Measurements from ENCODE around the gene THEMIS2.

THEMIS2 gene

GRCh38 chr1:27861436-27861835 is 10.9 kb upstream of the THEMIS2 start:
- no peaks in the 10 kb centered on the region for H3K36me3 ChIP-seq (ENCODE audit: control insufficient read depth, insufficient read depth, low read length)
- H3K27me3 ChIP-seq (replicated peaks; ENCODE audit: control insufficient read depth, insufficient read depth, low read length), result no peaks in the 10 kb centered on the region
- TF ChIP-seq CTCF (IDR thresholded peaks at IDR 0.05; ENCODE audit: insufficient read depth, low read length, poor library complexity, severe bottlenecking), result no peak
- no peak for DNase-seq (ENCODE audit: extremely low read depth, insufficient read length)
- H3K4me3 ChIP-seq (replicated peaks; ENCODE audit: low read depth, low read length), result no peak overlapping the region

DNA sequence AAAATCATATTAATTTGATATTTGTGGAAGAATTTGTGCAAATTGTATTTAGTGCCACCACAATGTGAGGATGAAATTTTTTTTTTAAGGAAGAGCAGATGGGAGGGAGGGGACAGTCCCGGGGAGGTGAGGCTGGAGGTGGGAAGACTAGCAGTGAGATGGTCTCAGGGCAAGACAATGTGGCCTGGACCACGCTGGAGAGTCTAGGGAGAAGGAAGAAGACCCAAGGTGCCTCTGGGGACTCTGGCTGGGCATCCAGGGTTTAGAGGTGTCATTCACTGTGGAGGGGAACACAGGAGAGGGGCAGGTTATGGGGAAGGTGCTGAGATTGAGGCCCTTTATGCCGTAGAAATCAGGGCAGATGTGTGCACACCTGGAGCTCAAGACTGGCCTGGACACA is 10.3 kb upstream of the THEMIS2 start:
- TF ChIP-seq CTCF (IDR thresholded peaks at IDR 0.05; ENCODE audit: insufficient read depth, low read length, poor library complexity, severe bottlenecking), result no peak
- DNase-seq (ENCODE audit: extremely low read depth, insufficient read length), result no peak
- H3K27me3 ChIP-seq (replicated peaks; ENCODE audit: control insufficient read depth, insufficient read depth, low read length), result no peaks in the 10 kb centered on the region
- no peak overlapping the region for H3K4me3 ChIP-seq (replicated peaks; ENCODE audit: low read depth, low read length)
- H3K36me3 ChIP-seq (ENCODE audit: control insufficient read depth, insufficient read depth, low read length), result no peaks in the 10 kb centered on the region

DNA sequence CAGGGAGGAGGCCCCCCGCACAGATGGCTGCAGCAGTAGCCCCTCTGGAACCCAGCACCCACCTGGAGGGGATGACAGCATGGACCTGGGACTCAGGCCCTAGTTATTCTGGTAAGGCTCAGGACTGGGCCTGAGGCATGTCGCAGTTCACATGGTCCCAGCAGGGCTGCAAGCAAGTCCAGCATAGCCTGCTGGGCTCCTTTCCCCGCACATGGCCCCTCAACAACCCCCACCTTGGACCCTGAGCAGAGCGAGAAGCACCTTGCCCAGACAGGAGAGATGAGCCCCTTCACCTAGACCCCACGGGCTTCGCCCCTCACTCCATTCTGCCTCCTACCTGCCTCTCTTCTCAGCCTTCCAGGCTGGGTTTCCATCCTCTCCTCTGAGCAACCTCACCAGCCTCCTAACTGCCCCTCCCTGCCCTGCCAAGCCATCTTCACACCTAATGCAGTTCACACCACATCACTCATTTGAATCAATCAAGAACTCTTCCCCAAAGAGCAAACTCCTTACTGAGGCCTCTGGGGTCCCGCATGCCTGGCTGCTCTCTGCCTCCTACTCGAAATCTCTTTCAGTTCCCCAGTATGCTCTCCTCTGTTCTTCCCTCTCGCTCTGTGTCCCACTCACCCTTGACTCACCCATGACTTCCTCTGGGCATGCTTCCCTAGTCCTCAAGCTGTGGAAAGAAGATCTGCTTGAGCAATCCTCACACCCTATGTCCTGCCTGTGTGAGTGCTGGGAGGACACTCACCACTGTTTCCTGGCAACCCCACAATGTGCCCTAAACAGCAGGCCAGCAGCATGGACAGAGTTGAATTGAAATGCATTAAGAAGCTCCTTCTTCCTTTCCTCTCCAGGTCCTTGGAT is 9.4 kb upstream of the THEMIS2 start:
- peak; percentile 52 for DNase-seq (ENCODE audit: extremely low read depth, insufficient read length)
- no peak for TF ChIP-seq CTCF (IDR thresholded peaks at IDR 0.05; ENCODE audit: insufficient read depth, low read length, poor library complexity, severe bottlenecking)
- H3K27me3 ChIP-seq (replicated peaks; ENCODE audit: control insufficient read depth, insufficient read depth, low read length), result no peaks in the 10 kb centered on the region
- no peak overlapping the region for H3K4me3 ChIP-seq (replicated peaks; ENCODE audit: low read depth, low read length)
- H3K36me3 ChIP-seq (ENCODE audit: control insufficient read depth, insufficient read depth, low read length), result no peaks in the 10 kb centered on the region

- no peaks in the 10 kb centered on the region for H3K36me3 ChIP-seq (ENCODE audit: control insufficient read depth, insufficient read depth, low read length)
- no peak for TF ChIP-seq CTCF (IDR thresholded peaks at IDR 0.05; ENCODE audit: insufficient read depth, low read length, poor library complexity, severe bottlenecking)
- H3K27me3 ChIP-seq (replicated peaks; ENCODE audit: control insufficient read depth, insufficient read depth, low read length), result no peaks in the 10 kb centered on the region
- DNase-seq (ENCODE audit: extremely low read depth, insufficient read length), result no peak
- no peak overlapping the region for H3K4me3 ChIP-seq (replicated peaks; ENCODE audit: low read depth, low read length)
These were observed 8.8 kb upstream of the THEMIS2 start for GRCh38 chr1:27863538-27863915.

DNA sequence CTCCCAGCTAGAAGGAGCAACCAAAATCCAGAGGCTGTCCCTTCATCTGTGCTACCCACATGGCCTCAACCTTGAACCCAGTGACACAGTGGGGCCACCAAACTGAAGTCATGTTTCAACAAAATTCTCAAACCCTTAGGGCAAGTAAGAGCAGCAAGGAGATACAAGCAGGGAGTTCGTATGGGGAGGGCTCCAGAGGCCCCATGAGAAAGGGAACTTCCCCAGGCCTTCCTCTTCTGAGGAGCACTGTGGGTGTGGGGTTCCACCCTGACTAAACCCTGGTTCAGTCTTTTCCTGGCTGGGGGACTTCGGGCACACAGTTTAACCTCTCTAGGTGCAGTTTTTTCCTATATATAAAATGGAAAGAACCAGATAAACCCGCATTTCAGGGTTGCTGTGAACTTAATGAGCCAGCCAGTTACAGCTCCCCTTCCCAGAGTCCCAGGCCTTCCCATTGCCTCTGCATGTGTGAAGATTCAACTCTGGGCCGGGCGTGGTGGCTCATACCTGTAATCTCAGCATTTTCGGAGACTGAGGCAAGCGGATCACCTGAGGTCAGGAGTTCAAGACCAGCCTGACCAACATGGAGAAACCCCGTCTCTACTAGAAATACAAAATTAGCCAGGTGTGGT is 8.0 kb upstream of the THEMIS2 start:
- DNase-seq (ENCODE audit: extremely low read depth, insufficient read length), result no peak
- TF ChIP-seq CTCF (IDR thresholded peaks at IDR 0.05; ENCODE audit: insufficient read depth, low read length, poor library complexity, severe bottlenecking), result no peak
- H3K27me3 ChIP-seq (replicated peaks; ENCODE audit: control insufficient read depth, insufficient read depth, low read length), result no peaks in the 10 kb centered on the region
- no peaks in the 10 kb centered on the region for H3K36me3 ChIP-seq (ENCODE audit: control insufficient read depth, insufficient read depth, low read length)
- no peak overlapping the region for H3K4me3 ChIP-seq (replicated peaks; ENCODE audit: low read depth, low read length)

Measured in GM06990 (cell line).